Caco-2 (cell line): ENCODE results near the gene ALX4. TPM values are rescaled to one million over a fixed set of nuclear protein-coding genes. Genes with fewer than 3 reads are reported as not detected.

Experiments used
- BruUV-seq: library from RNA; stranded (reverse); fragments of 400-500 nt; replicated peaks from 2 replicates; lab custom pipeline; 2021; lab: Mats Ljungman, UMichigan
- CTCF ChIA-PET: fragments of 300-600 bp; sonication (Branson Sonifier 250); formaldehyde crosslinking; loops from one replicate; lab custom pipeline; 2022; ENCODE audit warnings: antibody characterized with exemption; lab: Charles Lee
- POLR2A ChIA-PET: fragments of 300-600 bp; sonication (Branson Sonifier 250); formaldehyde crosslinking; loops from one replicate; lab custom pipeline; 2022; ENCODE audit warnings: antibody characterized with exemption; lab: Charles Lee
- DNase-seq, 2 experiments: peaks; one replicate each; pipeline versions ENCODE4 v3.0.0 to v3.0.0-alpha.2; 2020 to 2022
- H3K27me3 ChIP-seq: replicated peaks from 2 replicates; pipeline ENCODE4 v1.6.0; 2011; ENCODE audit warnings: low read length; ENCODE audit not compliant: control insufficient read depth, insufficient read depth
- H3K36me3 ChIP-seq: 2 replicates; pipeline ENCODE4 v1.5.1; 2011; ENCODE audit warnings: low read length; ENCODE audit not compliant: control insufficient read depth, insufficient read depth
- H3K4me1 ChIP-seq: fragments of 250-450 bp; sonication (Bioruptor Pico); 2 replicates; pipeline ENCODE4 v1.5.1; 2020; ENCODE audit warnings: mild to moderate bottlenecking
- H3K4me3 ChIP-seq: 2 replicates; pipeline ENCODE4 v1.5.1; 2011; ENCODE audit warnings: low read depth, mild to moderate bottlenecking, control low read depth, low read length
- H3K9me3 ChIP-seq: fragments of 250-450 bp; sonication (Bioruptor Pico); 2 replicates; pipeline ENCODE4 v1.5.1; 2020; ENCODE audit warnings: mild to moderate bottlenecking, moderate library complexity
- H3K27ac Mint-ChIP-seq: one replicate; pipeline ENCODE4 v1.8.0; 2022; ENCODE audit warnings: mixed read lengths; ENCODE audit not compliant: unreplicated experiment
- H3K27me3 Mint-ChIP-seq: one replicate; pipeline ENCODE4 v1.8.0; 2022; ENCODE audit warnings: mixed read lengths; ENCODE audit not compliant: insufficient read depth, unreplicated experiment
- H3K36me3 Mint-ChIP-seq: one replicate; pipeline ENCODE4 v1.8.0; 2022; ENCODE audit warnings: mild to moderate bottlenecking, mixed read lengths; ENCODE audit not compliant: insufficient read depth, unreplicated experiment
- H3K4me1 Mint-ChIP-seq: one replicate; pipeline ENCODE4 v1.8.0; 2022; ENCODE audit warnings: low read depth, mixed read lengths; ENCODE audit not compliant: unreplicated experiment
- H3K4me3 Mint-ChIP-seq: one replicate; pipeline ENCODE4 v1.8.0; 2022; ENCODE audit warnings: mild to moderate bottlenecking, moderate library complexity, mixed read lengths; ENCODE audit not compliant: unreplicated experiment
- H3K9me3 Mint-ChIP-seq: one replicate; pipeline ENCODE4 v1.8.0; 2022; ENCODE audit warnings: mixed read lengths; ENCODE audit not compliant: unreplicated experiment
- intact Hi-C: fragments of 100-400 bp; cut with micrococcal nuclease; formaldehyde crosslinking; loops from one replicate; pipeline ENCODE4 v1.10.0; 2022; ENCODE audit not compliant: unreplicated experiment
- total RNA-seq: library from RNA; stranded (reverse); gene quantifications from 2 replicates; pipeline ENCODE4 v1.2.3, GENCODE V29; 2022
- TF ChIP-seq, protein P1 (sequence below), 2 experiments: fragments of 200-600 bp in 1 of 2; IDR thresholded peaks; 1 replicate in 1 of 2; 2 replicates in 1 of 2; pipeline versions ENCODE4 v1.5.1 to v1.8.0; 2011 to 2022; ENCODE audit warnings: antibody characterized with exemption in 1 of 2, control low read depth in 1 of 2, inconsistent platforms in 1 of 2, low read depth in 1 of 2, low read length in 1 of 2, mild to moderate bottlenecking in 1 of 2, moderate library complexity in 1 of 2; ENCODE audit not compliant: insufficient read depth in 1 of 2, severe bottlenecking in 1 of 2, unreplicated experiment in 1 of 2

ALX4 gene
- total RNA-seq, 1 experiment from 2014 or later: 0.05 TPM

DNA sequence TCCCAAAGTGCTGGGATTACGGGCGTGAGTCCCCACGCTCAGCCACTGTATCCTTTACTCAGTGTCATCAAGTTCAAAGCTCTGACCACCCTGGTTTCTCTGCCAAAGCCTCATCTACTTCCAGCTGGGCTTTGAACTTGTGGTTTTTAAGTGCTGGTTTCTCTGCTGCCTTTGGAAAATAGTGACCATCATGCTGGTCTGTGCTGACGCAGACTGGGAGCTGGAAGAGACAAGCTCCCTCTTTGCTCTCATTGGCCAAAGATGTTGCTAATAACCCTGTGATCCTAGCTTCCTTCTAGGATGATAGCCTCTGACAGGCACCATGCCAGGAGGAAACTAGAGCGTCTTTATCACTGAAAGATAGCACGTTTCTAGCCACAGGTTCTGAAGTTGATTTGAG lies 62.4 kb downstream of the ALX4 start:
- H3K4me1 ChIP-seq: peaks cover 33% of the 10 kb centered on the region
- Mint-ChIP-seq H3K27me3 (no peaks in the 10 kb centered on the region), H3K27ac (no peak overlapping the region), H3K4me1 (peaks cover 19% of the 10 kb centered on the region), H3K36me3 (peaks cover 45% of the 10 kb centered on the region), H3K9me3 (peaks cover 18% of the 10 kb centered on the region), H3K4me3 (no peak overlapping the region)
- no peaks in the 10 kb centered on the region for H3K27me3 ChIP-seq
- peaks cover under 1% of the 10 kb centered on the region; the same call in 1 of the 2 replicates for H3K9me3 ChIP-seq
- POLR2A ChIA-PET: no interaction called here
- BruUV-seq: no TSS peak
- no peaks in the 10 kb centered on the region; the same call in 1 of the 2 replicates for H3K36me3 ChIP-seq
- no peak overlapping the region for H3K4me3 ChIP-seq
- CTCF ChIA-PET: no interaction called here
- intact Hi-C loops: loop anchor here (10.0 kb wide), 1 partner anchor 483 kb away; no protein-coding TSS in a partner anchor
- DNase-seq: no peak
- TF ChIP-seq, protein P1, sequence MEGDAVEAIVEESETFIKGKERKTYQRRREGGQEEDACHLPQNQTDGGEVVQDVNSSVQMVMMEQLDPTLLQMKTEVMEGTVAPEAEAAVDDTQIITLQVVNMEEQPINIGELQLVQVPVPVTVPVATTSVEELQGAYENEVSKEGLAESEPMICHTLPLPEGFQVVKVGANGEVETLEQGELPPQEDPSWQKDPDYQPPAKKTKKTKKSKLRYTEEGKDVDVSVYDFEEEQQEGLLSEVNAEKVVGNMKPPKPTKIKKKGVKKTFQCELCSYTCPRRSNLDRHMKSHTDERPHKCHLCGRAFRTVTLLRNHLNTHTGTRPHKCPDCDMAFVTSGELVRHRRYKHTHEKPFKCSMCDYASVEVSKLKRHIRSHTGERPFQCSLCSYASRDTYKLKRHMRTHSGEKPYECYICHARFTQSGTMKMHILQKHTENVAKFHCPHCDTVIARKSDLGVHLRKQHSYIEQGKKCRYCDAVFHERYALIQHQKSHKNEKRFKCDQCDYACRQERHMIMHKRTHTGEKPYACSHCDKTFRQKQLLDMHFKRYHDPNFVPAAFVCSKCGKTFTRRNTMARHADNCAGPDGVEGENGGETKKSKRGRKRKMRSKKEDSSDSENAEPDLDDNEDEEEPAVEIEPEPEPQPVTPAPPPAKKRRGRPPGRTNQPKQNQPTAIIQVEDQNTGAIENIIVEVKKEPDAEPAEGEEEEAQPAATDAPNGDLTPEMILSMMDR (IDR thresholded peaks at IDR 0.05; ENCODE audit: insufficient read depth in 1 of 2, low read depth in 1 of 2, low read length in 1 of 2, severe bottlenecking in 1 of 2, unreplicated experiment in 1 of 2): no peak

DNA sequence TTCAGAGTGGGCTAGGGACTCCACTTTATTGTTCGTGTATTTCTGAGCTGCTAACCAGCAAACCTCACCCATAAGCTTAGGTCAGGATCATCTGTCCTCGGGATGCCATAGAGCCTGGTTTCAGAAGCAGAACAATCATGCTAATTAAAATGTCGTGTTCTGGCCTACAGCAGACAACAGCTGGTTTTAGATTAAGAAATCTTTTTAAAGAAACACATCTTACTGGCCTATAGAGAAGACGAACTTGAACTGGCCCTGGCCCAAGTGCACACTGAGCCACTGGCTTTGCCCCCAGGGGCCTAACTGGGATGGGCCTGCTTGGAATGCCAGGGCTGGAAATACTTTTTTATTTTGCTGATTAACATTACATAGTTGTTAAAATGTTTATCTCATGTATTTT lies 63.2 kb downstream of the ALX4 start:
- H3K4me3 Mint-ChIP-seq: no peak overlapping the region
- peaks cover 26% of the 10 kb centered on the region for H3K4me1 Mint-ChIP-seq
- Histone ChIP-seq H3K4me3 (no peak overlapping the region), H3K9me3 (no peaks in the 10 kb centered on the region), H3K36me3 (no peaks in the 10 kb centered on the region; the same call in 1 of the 2 replicates), H3K4me1 (peaks cover 40% of the 10 kb centered on the region), H3K27me3 (no peaks in the 10 kb centered on the region)
- POLR2A ChIA-PET: no interaction called here
- no peak for DNase-seq
- no peak overlapping the region for H3K27ac Mint-ChIP-seq
- H3K9me3 Mint-ChIP-seq: peaks cover 11% of the 10 kb centered on the region
- intact Hi-C loops: loop anchor here (10.0 kb wide), 1 partner anchor 482 kb away; no protein-coding TSS in a partner anchor
- peaks cover 37% of the 10 kb centered on the region for H3K36me3 Mint-ChIP-seq
- CTCF ChIA-PET: no interaction called here
- H3K27me3 Mint-ChIP-seq: no peaks in the 10 kb centered on the region
- no TSS peak for BruUV-seq
- TF ChIP-seq, protein P1 (IDR thresholded peaks at IDR 0.05; ENCODE audit: insufficient read depth in 1 of 2, low read depth in 1 of 2, low read length in 1 of 2, severe bottlenecking in 1 of 2, unreplicated experiment in 1 of 2): no peak

DNA sequence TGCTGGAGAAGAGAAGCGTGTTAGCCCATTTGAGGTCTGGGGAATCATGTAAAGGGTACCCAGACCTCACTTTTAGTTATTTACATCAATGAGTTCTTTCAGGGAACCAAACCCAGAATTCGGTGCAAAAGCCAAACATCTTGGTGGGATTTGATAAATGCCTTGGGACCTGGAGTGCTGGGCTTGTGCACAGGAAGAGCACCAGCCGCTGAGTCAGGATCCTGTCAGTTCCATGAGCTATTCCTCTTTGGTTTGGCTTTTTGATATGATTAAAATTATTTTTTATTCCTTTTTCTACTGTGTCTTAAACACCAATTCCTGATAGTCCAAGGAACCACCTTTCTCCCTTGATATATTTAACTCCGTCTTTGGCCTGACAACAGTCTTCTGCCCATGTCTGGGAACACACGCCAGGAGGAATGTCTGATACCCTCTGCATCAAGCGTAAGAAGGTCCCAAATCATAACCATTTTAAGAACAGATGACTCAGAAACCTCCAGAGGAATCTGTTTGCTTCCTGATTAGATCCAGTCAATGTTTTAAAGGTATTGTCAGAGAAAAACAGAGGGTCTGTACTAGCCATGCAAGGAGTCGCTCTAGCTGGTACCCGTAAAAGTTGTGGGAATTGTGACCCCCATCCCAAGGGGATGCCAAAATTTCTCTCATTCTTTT lies 65.2 kb downstream of the ALX4 start:
- Histone ChIP-seq H3K4me1 (peaks cover 45% of the 10 kb centered on the region), H3K4me3 (no peak overlapping the region), H3K36me3 (no peaks in the 10 kb centered on the region), H3K9me3 (no peaks in the 10 kb centered on the region), H3K27me3 (no peaks in the 10 kb centered on the region)
- Mint-ChIP-seq H3K27me3 (no peaks in the 10 kb centered on the region), H3K9me3 (no peaks in the 10 kb centered on the region), H3K4me1 (peaks cover 26% of the 10 kb centered on the region), H3K27ac (peak overlapping the region; percentile 91), H3K36me3 (peaks cover 36% of the 10 kb centered on the region), H3K4me3 (peak overlapping the region; percentile 64)
- ChIA-PET CTCF (interaction anchor here (1.4 kb wide), 1 partner anchor 13 kb away, joined by 10 read pairs; no protein-coding TSS in a partner anchor), POLR2A (interaction anchor here (0.5 kb wide), 1 partner anchor 18 kb away, joined by 3 read pairs; no protein-coding TSS in a partner anchor)
- TF ChIP-seq, protein P1 (IDR thresholded peaks at IDR 0.05; ENCODE audit: insufficient read depth in 1 of 2, low read depth in 1 of 2, low read length in 1 of 2, severe bottlenecking in 1 of 2, unreplicated experiment in 1 of 2): no peak
- no TSS peak for BruUV-seq
- intact Hi-C loops: loop anchor here (5.0 to 10.0 kb wide), 4 partner anchors 37 to 480 kb away; no protein-coding TSS in a partner anchor
- no peak for DNase-seq
